Measurements from ENCODE around the gene CRTC2.

CRTC2 gene

DNA sequence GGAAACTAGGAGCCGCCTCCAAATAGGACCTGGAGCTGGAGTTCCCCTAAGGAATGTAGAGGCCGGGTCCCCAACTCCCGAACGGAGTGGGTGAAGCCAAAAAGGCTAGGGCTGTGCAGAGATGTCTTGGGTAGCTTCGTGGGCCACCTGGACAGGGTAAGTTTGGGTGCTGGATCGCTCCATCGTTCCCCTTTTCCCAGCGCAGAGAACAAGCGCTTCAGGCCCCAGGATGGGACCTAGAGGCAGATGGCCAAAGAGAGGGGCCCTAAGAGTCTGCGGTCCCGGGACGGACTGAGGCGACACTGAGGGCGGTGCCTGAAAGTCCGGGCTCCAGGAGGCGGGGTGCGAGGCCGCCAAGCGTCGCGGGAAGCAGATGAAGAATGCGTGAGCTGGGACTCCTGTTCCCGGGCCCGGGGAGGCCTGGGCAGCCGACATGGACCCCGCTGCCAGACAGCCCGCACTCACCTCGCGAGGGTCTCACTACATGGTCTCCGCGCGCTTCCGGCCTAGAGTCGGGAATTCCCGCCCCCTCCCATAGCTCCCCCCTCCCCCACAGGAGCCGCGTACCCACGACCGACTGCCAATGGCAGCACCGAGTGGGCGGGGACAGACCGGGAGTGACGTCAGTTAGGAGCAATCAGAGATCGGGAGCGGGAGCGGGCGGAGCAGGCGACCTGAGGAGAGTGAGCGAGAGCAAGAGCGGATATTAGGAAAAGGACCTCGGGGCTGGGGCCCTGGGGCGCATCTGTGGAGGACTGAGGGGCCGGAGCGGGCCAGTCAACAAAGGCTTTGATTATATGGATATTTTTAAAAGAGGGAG, 4.8 kb upstream of the CRTC2 start, which contains the start of gene SLC39A1:
TSS of gene SLC39A1 (minus strand) at position 508 of the 820 bp plus-strand sequence. CDS start 822 bp downstream, outside the sequence.
- Histone ChIP-seq H3K79me1 (replicated peaks; ENCODE audit: low read length, poor library complexity, severe bottlenecking) (peaks cover 14% of the 10 kb centered on the region), H3K18ac (ENCODE audit: low read depth in 1 of 2, low read length in 2 of 2) (peak within 1 kb of the TSS; percentile 75 to 93), H2BK5ac (ENCODE audit: low read depth, low read length, poor library complexity, severe bottlenecking) (peak within 1 kb of the TSS; percentile 71), H4K91ac (ENCODE audit: low read length) (peak within 1 kb of the TSS; percentile 79), H3K9ac (ENCODE audit: low read length) (peak within 1 kb of the TSS; percentile 92), H3K4ac (ENCODE audit: low read depth in 1 of 2, low read length in 2 of 2) (peak within 1 kb of the TSS; percentile 46 to 93), H3K14ac (ENCODE audit: low read length in 2 of 2) (peak within 1 kb of the TSS in 1 of 2 experiments; percentile 89), H3K4me2 (ENCODE audit: low read length, poor library complexity, severe bottlenecking) (peak within 1 kb of the TSS; percentile 85), H2BK12ac (ENCODE audit: low read length in 2 of 2) (peak within 1 kb of the TSS; percentile 75 to 78), H3K4me3 (ENCODE audit: insufficient read depth in 1 of 2, low read depth in 1 of 2, low read length in 2 of 2) (peak within 1 kb of the TSS; percentile 72 to 97), H2BK120ac (ENCODE audit: low read depth, low read length) (peak within 1 kb of the TSS; percentile 56), H2AK5ac (ENCODE audit: low read length, severe bottlenecking) (peak within 1 kb of the TSS; percentile 11), H3K9me3 (ENCODE audit: control insufficient read depth, low read length) (no peaks in the 10 kb centered on the region), H3K23ac (ENCODE audit: low read length in 2 of 2) (peak within 1 kb of the TSS in 1 of 2 experiments; percentile 95), H3K36me3 (ENCODE audit: control insufficient read depth in 1 of 2, insufficient read depth in 2 of 2, low read depth in 1 of 2, low read length in 2 of 2) (peaks cover 16 to 24% of the 10 kb centered on the region in 2 experiments), H3K4me1 (ENCODE audit: control insufficient read depth, insufficient read depth, low read depth, low read length) (peaks cover 11% of the 10 kb centered on the region), H2AFZ (ENCODE audit: low read depth, low read length) (peak within 1 kb of the TSS; percentile 29), H3K27me3 (ENCODE audit: control insufficient read depth in 1 of 2, insufficient read depth in 1 of 2, low read length in 2 of 2) (no peaks in the 10 kb centered on the region), H3K27ac (ENCODE audit: low read length, poor library complexity, severe bottlenecking) (peak within 1 kb of the TSS; percentile 86), H4K8ac (ENCODE audit: low read length) (peak within 1 kb of the TSS; percentile 74), H2BK15ac (ENCODE audit: low read depth, poor library complexity, severe bottlenecking) (peak within 1 kb of the TSS; percentile 73)
- WGBS, result under 1% methylated on average over 50 of the region's 54 CpGs
- DNase-seq, result peak; percentile 97

DNA sequence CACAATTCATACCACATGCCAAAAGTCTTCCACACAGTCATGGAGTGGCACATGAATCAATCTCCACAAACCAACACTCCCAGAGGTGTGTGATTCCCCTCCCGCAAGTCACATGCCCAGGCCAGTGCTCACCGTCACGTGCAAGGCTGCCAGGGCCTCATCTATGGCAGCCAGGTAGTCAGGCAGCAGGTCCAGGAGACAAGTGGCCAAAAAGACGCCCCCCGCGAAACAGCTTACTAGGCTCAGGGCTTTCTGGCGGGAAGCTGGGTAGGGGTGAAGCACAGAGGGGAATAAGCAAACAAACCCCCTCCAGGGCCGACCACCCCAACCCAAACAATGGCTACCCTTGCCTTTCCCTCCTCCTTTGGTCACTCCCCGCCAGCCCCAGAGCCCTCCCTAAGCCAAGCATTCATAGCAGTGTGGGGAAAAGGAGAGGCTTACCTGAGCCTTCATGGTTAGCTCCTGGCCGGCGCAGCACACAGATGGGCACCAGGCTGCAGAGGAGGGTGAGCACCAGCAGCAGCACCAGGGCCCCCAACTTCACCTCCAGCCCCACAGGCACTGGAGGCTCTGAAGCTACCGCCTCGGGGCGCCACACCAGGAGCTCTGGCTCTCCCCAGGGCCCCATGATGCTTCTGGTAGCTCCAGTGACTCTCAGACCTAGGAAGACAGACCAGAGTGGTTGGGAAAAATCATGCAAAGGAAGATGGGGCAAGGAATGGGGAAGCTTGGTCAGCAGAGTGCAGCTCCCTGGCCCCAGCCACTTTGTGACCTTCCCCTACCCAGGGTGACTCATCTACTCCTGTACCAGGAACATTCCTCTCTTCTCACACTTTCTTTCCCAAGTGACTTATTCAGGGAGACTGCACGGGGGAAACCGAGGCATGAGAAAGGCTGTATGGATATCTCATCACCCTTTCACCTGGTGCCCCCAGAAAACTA, 3.9 kb upstream of the CRTC2 start:
- Histone ChIP-seq H3K4me3 (ENCODE audit: insufficient read depth in 1 of 2, low read depth in 1 of 2, low read length in 2 of 2) (peak overlapping the region; percentile 72 to 97), H3K36me3 (ENCODE audit: control insufficient read depth in 1 of 2, insufficient read depth in 2 of 2, low read depth in 1 of 2, low read length in 2 of 2) (peaks cover 16 to 24% of the 10 kb centered on the region in 2 experiments), H2BK120ac (ENCODE audit: low read depth, low read length) (peak overlapping the region; percentile 56), H3K23ac (ENCODE audit: low read length in 2 of 2) (peak overlapping the region in 1 of 2 experiments; percentile 48), H2BK5ac (ENCODE audit: low read depth, low read length, poor library complexity, severe bottlenecking) (no peak overlapping the region), H3K18ac (ENCODE audit: low read depth in 1 of 2, low read length in 2 of 2) (peak overlapping the region; percentile 34 to 75), H3K4ac (ENCODE audit: low read depth in 1 of 2, low read length in 2 of 2) (peak overlapping the region; percentile 9 to 93), H3K9me3 (ENCODE audit: control insufficient read depth, low read length) (no peaks in the 10 kb centered on the region), H2AK5ac (ENCODE audit: low read length, severe bottlenecking) (no peak overlapping the region), H3K9ac (ENCODE audit: low read length) (peak overlapping the region; percentile 92), H3K14ac (ENCODE audit: low read length in 2 of 2) (peak overlapping the region in 1 of 2 experiments; percentile 89), H3K4me1 (ENCODE audit: control insufficient read depth, insufficient read depth, low read depth, low read length) (peaks cover 7% of the 10 kb centered on the region), H3K4me2 (ENCODE audit: low read length, poor library complexity, severe bottlenecking) (peak overlapping the region; percentile 83), H3K27me3 (ENCODE audit: control insufficient read depth in 1 of 2, insufficient read depth in 1 of 2, low read length in 2 of 2) (no peaks in the 10 kb centered on the region), H2BK12ac (ENCODE audit: low read length in 2 of 2) (peak overlapping the region; percentile 14 to 81), H3K27ac (ENCODE audit: low read length, poor library complexity, severe bottlenecking) (peak overlapping the region; percentile 86), H4K91ac (ENCODE audit: low read length) (peak overlapping the region; percentile 14), H2BK15ac (ENCODE audit: low read depth, poor library complexity, severe bottlenecking) (no peak overlapping the region), H2AFZ (ENCODE audit: low read depth, low read length) (no peak overlapping the region), H4K8ac (ENCODE audit: low read length) (peak overlapping the region; percentile 65), H3K79me1 (replicated peaks; ENCODE audit: low read length, poor library complexity, severe bottlenecking) (peaks cover 10% of the 10 kb centered on the region)
- DNase-seq, result peak; percentile 85
- WGBS, result 29% methylated on average over 12 of the region's 16 CpGs

DNA sequence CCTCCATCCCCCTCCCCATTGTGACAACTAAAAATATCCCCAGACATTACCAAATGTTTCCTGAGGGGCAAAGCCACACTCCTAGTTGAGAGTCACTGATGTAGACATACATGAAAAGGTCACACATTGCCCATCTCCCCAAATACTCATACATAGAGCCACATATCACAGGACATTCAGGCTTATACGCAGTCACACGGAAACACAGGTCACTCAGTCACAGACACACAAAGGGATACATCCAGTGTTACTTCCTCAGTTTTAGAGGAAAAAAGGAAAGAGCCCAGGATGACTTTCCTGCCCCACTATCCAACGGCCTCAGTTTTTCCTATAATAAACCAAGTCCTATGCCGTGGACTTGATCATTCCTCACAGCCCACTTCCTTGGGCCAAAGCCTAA, 3.0 kb upstream of the CRTC2 start:
- DNase-seq, result no peak
- no peaks in the 10 kb centered on the region for H3K9me3 ChIP-seq (ENCODE audit: control insufficient read depth, low read length)
- no peak overlapping the region for H2BK15ac ChIP-seq (ENCODE audit: low read depth, poor library complexity, severe bottlenecking)
- 93% methylated on average over 2 of the region's 4 CpGs for WGBS
- H4K91ac ChIP-seq (ENCODE audit: low read length), result no peak overlapping the region
- H2BK5ac ChIP-seq (ENCODE audit: low read depth, low read length, poor library complexity, severe bottlenecking), result no peak overlapping the region
- peak overlapping the region; percentile 92 for H3K9ac ChIP-seq (ENCODE audit: low read length)
- H2AK5ac ChIP-seq (ENCODE audit: low read length, severe bottlenecking), result no peak overlapping the region
- no peak overlapping the region for H3K4ac ChIP-seq (ENCODE audit: low read depth in 1 of 2, low read length in 2 of 2)
- no peak overlapping the region for H3K18ac ChIP-seq (ENCODE audit: low read depth in 1 of 2, low read length in 2 of 2)
- no peak overlapping the region for H2BK120ac ChIP-seq (ENCODE audit: low read depth, low read length)
- H4K8ac ChIP-seq (ENCODE audit: low read length), result no peak overlapping the region
- no peak overlapping the region for H3K27ac ChIP-seq (ENCODE audit: low read length, poor library complexity, severe bottlenecking)
- no peak overlapping the region for H2AFZ ChIP-seq (ENCODE audit: low read depth, low read length)
- no peak overlapping the region for H2BK12ac ChIP-seq (ENCODE audit: low read length in 2 of 2)
- peak overlapping the region; percentile 83 for H3K4me2 ChIP-seq (ENCODE audit: low read length, poor library complexity, severe bottlenecking)
- H3K4me1 ChIP-seq (ENCODE audit: control insufficient read depth, insufficient read depth, low read depth, low read length), result peaks cover 12% of the 10 kb centered on the region
- no peaks in the 10 kb centered on the region for H3K27me3 ChIP-seq (ENCODE audit: control insufficient read depth in 1 of 2, insufficient read depth in 1 of 2, low read length in 2 of 2)
- H3K14ac ChIP-seq (ENCODE audit: low read length in 2 of 2), result no peak overlapping the region
- peak overlapping the region in 1 of 2 experiments; percentile 97 for H3K4me3 ChIP-seq (ENCODE audit: insufficient read depth in 1 of 2, low read depth in 1 of 2, low read length in 2 of 2)
- no peak overlapping the region for H3K23ac ChIP-seq (ENCODE audit: low read length in 2 of 2)
- H3K36me3 ChIP-seq (ENCODE audit: control insufficient read depth in 1 of 2, insufficient read depth in 2 of 2, low read depth in 1 of 2, low read length in 2 of 2), result peaks cover 16 to 24% of the 10 kb centered on the region in 2 experiments
- H3K79me1 ChIP-seq (replicated peaks; ENCODE audit: low read length, poor library complexity, severe bottlenecking), result peaks cover 10% of the 10 kb centered on the region
